IPS-18c (cell line): Measurements from ENCODE around the gene IGFLR1.

Source experiments
- H3K4me3 ChIP-seq: 2 replicates; pipeline ENCODE4 v1.7.0; 2013; ENCODE audit warnings: low read depth, mild to moderate bottlenecking, low read length, moderate library complexity; ENCODE audit not compliant: insufficient read depth
- H3K9me3 ChIP-seq: one replicate; pipeline ENCODE4 v1.6.1; 2013; ENCODE audit warnings: mild to moderate bottlenecking, low read length, moderate library complexity; ENCODE audit not compliant: control insufficient read depth, insufficient read depth

IGFLR1 gene

DNA sequence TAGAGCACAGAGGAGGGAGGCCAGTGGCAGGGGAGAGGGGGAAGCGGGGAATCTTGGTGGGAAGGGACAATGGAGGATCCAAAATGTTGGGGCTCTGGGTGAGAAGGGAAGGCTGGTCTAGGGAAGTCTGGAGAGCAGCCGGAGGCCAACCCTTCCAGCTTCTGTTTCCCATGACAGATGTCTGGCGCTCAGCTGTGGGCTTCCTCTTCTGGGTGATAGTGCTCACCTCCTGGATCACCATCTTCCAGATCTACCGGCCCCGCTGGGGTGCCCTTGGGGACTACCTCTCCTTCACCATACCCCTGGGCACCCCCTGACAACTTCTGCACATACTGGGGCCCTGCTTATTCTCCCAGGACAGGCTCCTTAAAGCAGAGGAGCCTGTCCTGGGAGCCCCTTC, 4.3 kb upstream of the IGFLR1 start:
- Histone ChIP-seq H3K4me3 (peak overlapping the region; percentile 92), H3K9me3 (no peaks in the 10 kb centered on the region)

DNA sequence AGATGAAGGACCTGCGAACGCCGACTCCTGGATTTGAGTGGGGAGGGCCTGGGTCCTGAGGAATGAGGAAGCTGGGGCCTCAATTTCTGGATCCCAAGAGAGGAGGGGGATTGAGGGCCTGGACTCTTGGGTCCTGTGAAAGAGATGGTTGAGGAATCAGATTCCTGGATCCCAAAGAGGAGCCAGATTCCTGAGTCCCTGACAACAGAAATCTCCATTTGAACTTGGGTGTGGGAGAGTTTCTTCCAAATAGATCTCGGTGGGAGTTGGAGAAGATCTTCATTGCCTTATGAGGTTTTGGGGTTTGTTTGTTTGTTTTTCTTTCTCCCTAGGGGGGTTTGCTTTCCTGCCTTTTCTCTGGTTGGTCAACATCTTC, 3.8 kb upstream of the IGFLR1 start:
- Histone ChIP-seq H3K9me3 (no peaks in the 10 kb centered on the region), H3K4me3 (peak overlapping the region; percentile 92)

DNA sequence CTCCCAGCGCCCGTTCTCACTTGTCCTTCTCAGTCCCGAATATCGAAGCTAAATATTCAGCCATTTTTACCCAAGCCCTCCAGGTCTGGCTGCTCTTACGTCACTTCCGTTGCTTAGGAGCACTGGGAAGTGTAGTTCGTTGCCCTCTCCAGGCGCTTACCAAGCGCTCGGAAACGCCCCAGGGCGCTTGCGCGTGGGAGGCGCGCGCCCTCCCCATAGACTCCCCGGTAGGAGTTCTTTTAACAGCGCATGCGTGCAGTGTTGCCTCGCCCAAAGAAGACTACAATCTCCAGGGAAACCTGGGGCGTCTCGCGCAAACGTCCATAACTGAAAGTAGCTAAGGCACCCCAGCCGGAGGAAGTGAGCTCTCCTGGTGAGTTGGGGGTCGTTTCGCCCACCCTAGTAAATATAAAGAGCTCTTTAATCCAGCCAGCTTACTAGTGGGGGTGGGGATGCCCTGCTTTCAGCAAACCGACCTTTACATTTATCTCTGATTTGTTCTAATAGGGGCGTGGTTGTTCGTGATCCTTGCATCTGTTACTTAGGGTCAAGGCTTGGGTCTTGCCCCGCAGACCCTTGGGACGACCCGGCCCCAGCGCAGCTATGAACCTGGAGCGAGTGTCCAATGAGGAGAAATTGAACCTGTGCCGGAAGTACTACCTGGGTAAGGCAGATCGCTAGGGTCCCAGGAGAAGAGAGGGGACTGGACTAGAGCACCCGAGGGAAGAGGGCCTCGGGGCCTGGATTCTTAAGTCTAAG, 3.3 kb upstream of the IGFLR1 start, which contains the start of the genes PSENEN and U2AF1L4:
TSS of gene PSENEN (plus strand) at position 324 of the 759 bp plus-strand sequence. CDS start at position 604, 280 bp downstream.
TSS of gene U2AF1L4 (minus strand) at position 91 of the 759 bp plus-strand sequence. CDS start at position 64, 27 bp downstream.
- peak within 1 kb of the TSS; percentile 92 for H3K4me3 ChIP-seq

DNA sequence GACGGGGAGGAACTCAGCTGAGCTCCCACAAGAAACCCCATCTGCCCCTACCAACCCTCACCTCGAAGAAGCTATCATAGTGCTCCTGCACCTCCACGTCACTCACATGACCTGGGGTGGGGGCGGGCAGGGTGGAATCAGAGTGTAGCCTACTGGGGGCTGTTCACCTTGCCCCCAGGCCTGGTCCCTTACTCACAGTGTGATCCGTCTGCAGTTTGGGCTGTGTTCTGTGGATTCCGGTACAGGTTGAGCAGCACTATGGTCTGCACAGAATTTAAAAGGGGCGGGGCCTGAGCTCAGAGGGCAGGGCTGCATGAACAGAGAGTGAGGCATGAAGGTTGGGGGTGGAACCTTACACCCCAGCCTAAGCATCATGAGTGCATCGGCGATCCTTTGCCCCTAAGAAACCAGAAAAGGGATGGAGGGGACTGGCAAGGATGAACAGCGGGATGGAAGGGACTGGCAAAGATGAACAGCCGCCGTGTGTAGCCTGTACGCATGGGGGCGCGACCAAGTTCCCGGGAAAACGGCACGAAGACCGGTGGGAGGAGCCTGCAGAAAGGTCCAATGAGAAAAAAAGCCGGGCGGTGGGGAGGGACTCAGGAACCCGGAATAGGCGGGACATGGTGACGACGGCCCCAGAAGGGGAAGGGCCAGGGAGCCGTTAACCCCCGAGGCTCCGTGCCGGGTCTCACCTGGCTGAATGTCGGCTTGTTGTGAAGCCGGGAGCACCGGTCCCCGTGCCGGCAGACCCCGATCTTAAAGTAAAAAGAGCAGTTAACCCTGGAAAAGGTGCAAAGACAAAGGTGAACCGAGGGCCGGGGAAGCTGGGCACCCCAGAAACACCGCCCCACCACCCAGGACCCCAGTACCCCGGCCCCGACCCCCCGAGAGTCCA, 2.4 kb upstream of the IGFLR1 start:
- Histone ChIP-seq H3K4me3 (peak overlapping the region; percentile 78), H3K9me3 (no peaks in the 10 kb centered on the region)

More for the DNA sequence above, 3.3 kb upstream of the IGFLR1 start, which contains the start of the genes PSENEN and U2AF1L4:
- no peaks in the 10 kb centered on the region for H3K9me3 ChIP-seq

DNA sequence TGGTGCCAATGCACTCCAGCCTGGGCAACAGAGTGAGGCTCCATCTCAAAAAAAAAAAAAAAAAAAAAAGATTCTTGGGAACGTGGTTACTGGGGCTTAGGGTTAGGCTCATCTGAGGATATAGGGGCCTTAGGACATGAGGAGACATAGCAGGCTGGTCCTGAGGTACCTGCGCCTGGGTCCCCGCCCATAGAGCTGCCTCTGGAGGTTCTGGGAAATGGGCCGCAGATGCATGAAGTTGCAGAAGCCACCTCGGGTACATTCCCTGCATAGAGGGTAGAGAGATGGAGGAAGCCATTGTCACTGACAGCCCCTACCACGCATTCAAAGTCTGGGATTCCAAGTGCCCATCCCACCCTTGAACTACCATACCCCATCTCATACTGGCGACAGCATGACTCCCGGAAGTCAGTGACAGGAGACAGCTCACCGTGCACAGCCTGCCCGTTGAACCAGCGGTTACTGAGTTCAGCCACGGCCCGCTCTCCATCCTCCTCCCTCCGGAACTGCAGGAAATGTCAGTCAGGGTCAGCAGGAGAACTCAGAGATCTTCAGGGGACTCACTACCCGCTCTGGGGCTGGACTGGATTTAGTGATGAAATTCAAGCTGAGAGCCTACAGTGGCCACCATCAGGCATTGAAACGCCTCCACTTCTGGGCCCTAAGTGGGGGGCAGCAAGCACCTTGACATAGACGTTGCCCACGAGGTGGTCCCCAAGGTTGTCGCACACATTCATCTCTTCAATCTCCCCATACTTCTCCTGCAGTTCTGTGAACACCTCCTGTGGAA, 1.6 kb upstream of the IGFLR1 start:
- peak overlapping the region; percentile 78; the same call in 1 of the 2 replicates for H3K4me3 ChIP-seq
- H3K9me3 ChIP-seq: no peaks in the 10 kb centered on the region

DNA sequence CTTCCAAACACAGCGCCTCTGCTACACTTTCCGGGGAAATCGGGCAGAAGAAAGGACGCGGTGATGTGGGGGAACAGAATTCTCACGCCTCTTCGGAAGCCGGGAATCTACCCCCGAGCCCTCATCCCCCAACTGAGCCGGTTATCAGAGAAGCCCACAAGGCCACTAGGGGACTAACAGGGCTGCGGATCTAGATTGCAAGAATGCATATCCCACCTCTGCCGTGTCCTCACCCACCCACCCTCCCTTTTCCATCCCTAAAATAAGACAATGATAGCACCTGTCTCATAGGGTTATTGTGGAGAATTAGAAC, 1.1 kb downstream of the IGFLR1 start:
- Histone ChIP-seq H3K9me3 (no peaks in the 10 kb centered on the region), H3K4me3 (peak overlapping the region; percentile 48)

DNA sequence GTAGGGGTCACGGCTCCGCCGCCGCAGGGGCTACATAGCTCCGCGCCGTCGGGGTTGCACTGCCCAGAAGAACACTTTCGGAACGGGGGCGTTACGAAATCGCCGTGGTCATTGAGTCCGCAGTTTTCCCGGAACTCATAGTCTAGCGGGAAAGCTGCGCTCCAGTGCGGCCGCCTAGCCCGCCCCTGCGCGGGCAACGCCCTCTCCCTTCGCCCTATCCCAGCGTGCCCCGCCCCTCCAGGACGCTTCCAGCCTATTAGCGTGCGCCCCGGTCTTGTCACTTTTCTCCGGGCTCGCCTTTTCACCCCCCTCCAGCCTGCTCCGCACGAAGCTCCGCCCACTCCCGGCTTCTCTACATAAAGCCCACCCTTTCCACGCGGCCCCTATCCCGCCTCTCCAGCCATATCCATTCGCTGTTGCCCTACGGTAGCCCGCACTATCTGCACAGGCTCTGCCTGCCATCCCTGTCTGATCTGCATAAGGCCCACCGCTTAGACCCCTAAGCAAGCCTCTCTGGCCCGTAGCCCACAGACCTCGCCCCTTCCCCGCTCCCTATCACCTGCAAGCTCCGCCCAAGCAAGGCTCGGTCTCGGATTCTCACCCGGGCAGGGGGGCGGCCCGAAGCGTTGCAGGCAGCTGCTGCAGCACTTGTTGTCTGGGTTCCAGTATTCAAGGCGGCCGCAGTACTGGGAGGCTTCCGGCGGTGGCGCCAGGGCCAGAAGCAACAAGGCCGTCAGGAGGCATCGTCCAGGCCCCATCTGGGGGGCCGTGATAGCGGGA, 1.6 kb downstream of the IGFLR1 start:
- H3K9me3 ChIP-seq: no peaks in the 10 kb centered on the region

DNA sequence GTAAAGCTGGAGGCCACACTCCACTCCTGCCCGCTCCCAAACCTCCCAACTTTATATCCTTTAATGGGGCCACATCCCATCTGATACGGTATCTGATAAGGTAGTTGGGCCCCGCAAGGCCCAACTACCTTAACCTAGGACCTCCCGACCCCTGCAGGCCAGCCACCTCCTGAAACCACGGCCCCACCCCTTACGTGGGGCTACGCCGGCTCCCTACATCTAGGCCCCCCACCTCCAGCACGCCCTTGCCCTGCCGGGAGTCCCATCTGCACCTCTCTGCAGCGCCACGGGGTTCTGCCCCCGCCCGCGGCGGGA, 2.2 kb downstream of the IGFLR1 start:
- H3K9me3 ChIP-seq: no peaks in the 10 kb centered on the region
- H3K4me3 ChIP-seq: peak overlapping the region; percentile 72

More for the DNA sequence above, 1.6 kb downstream of the IGFLR1 start:
- H3K4me3 ChIP-seq: peak overlapping the region; percentile 72

DNA sequence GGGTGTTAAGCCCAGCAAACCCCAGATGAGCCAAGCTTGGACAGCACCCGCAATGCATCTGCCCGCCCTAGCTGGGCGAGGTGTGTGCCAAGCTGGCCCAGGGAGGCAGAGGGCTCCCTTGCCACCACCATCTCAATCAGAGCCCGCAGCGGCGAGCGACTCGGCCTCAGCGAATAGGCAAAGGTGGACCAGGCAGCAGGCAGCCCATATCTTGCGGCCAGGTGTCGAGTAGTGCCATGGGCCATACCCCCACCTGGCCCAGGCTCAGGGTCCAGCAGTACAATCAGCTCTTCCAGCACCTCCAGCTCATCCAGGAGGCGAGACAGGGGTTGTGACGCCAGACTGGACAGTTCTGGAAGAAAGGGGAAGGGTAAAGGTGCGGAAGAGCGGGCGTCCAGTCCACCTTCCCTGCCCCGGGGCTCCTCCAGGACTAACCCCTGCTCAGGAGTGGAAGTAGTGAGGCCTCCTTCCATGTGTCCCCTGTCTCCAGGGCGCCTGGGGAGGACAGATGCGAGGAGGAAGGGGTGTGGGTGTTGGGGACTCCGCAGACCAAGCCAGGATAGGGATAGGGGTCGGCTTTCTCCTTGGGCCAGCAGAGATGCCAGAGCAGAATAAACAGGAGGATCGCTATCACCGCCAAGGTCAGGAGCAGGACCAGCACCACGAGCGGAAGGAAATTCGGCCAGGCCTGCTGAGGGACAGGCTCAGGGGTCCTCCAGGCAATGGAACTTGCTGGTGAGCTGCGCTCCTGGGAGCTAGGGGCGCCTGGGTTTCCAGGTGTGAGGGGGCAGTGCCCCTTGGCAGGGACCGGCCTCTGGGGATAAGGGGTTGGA, 2.8 kb downstream of the IGFLR1 start:
- Histone ChIP-seq H3K4me3 (peak overlapping the region; percentile 72), H3K9me3 (no peaks in the 10 kb centered on the region)

DNA sequence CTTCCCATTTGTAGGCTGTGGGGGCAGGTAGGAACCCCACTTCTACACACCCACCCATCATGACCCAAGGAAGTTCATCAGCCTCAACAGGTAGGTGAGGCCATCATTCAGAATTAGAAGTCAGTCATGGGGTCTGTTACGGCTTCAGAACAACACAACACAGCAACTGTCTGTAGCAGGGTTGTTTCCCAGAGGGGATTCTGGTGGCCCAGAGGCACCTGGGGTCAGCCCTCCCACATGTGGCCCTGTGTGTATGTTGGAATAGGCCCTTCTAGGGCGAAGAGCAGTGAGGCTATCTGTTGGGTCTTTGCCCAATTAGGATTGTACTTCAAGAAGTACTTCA, 3.4 kb downstream of the IGFLR1 start:
- no peaks in the 10 kb centered on the region for H3K9me3 ChIP-seq
- no peak overlapping the region for H3K4me3 ChIP-seq

DNA sequence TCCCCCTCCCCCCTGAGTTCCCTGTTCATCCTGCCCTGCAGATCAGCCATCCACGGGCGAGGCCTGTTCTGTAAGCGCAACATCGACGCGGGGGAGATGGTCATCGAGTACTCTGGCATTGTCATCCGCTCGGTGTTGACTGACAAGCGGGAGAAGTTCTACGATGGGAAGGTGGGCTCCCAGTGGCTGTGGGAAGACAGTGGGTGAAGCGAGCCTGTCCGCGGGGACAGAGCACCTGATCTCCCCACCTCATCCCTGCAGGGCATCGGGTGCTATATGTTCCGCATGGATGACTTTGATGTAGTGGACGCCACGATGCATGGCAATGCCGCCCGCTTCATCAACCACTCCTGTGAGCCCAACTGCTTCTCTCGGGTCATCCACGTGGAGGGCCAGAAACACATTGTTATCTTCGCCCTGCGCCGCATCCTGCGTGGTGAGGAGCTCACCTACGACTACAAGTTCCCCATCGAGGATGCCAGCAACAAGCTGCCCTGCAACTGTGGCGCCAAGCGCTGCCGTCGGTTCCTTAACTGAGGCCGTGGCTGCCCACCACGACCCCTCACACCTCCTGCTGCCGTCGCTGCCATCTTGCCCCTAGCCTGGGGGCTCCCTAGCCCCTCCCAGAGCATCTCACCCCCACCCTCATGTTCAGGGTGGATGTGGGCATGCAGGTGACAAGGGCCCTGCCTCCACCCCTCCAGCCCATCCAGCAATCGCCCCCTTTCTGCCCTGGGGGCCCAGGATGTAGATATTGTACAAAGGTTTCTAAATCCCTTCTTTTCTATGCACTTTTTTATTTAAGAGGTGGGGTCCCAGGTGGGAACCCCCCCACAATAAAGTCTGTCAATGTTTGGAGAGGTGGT, 4.0 kb downstream of the IGFLR1 start:
- H3K4me3 ChIP-seq: no peak overlapping the region
- no peaks in the 10 kb centered on the region for H3K9me3 ChIP-seq

DNA sequence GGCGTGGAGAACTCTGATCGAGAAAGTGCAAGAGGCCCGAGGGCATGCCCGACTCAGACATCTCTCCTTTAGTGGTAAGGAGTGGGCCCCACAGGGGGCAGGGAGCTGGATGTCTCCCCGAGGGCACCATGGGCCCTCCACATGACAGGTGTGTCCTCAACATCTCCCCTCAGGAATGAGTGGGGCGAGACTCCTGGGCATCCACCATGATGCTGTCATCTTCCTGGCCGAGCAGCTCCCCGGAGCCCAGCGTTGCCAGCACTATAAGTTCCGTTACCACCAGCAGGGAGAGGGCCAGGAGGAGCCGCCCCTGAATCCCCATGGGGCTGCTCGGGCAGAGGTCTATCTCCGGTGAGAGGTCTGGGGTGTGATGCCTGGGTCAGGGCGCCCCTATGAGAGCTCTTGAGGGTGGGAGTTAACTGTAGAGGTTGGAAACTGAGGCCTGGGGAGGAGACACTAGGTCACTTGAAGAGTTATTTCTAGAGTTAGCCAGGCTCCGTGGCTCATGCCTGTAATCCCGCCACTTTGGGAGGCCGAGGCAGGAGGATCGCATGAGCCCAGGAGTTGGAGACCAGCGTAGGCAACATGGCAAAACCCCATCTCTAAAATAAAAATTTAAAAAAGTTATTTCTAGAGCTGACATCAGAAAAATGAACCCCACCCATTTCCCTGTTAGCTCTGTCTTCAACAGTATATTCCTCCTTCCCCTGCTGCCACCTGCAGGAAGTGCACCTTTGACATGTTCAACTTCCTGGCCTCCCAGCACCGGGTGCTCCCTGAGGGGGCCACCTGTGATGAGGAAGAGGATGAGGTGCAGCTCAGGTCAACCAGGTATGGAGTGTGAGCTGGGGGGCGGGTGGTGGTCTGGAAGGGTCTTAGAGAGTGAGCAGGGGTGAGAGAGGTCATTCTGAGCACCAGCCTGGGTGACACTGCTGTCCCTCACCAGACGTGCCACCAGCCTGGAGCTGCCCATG, 5.1 kb downstream of the IGFLR1 start:
- H3K9me3 ChIP-seq: no peaks in the 10 kb centered on the region
- H3K4me3 ChIP-seq: no peak overlapping the region

DNA sequence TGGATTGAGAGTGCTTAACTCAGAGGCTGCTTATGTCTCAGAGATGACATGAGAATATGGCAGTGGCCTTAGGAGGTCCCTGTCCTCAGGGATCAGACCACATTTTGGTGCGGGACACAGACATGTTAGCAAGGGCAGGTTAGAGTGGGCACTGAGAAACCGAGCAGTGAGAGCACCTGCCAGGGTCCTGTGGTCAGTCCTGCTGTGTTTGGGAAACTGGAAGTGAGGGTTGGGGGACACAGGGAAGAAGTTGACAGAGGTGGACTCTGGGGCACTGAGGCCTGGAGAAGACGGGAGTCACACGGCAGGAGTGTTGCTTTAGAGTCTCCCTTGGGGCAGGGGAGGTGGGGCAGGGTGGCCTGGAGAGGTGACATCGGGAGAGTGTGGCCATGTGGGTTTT, 7.4 kb downstream of the IGFLR1 start:
- no peak overlapping the region for H3K4me3 ChIP-seq
- H3K9me3 ChIP-seq: no peaks in the 10 kb centered on the region

DNA sequence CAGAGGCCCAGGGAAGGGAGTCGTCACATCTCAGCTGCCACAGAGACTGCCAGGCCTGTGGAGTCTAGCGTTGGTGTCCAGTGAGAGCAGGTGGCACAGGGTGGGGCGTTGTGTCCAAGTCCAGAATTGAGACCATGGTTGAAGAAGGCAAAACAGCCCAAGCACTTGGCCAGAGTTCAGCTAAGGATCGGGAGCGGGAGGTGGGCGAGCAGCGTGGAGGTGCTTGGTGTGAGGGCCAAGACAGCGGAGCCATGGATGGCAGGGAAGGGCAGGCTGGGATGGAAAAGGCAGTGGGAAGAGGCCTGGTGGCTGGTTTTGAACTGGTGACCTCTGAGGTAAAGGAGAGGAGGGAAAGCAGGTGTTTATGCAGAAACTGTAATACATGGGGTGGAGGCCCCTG, 8.0 kb downstream of the IGFLR1 start:
- H3K4me3 ChIP-seq: no peak overlapping the region
- H3K9me3 ChIP-seq: no peaks in the 10 kb centered on the region
